Measurements from ENCODE around the gene OTOG. TPM values are rescaled to one million over a fixed set of nuclear protein-coding genes. Genes with fewer than 3 reads are reported as not detected.

Gene OTOG
- total RNA-seq, 1 donor from 2014 or later, result not detected

- Mint-ChIP-seq H3K4me3 (no peak overlapping the region), H3K9me3 (peaks cover 2% of the 10 kb centered on the region), H3K4me1 (no peaks in the 10 kb centered on the region), H3K27me3 (no peaks in the 10 kb centered on the region), H3K27ac (no peak overlapping the region), H3K36me3 (ENCODE audit: low read depth) (no peaks in the 10 kb centered on the region)
- TF ChIP-seq CTCF (IDR thresholded peaks at IDR 0.05), result no peak
- POLR2A ChIA-PET, result no interaction called here
- CTCF ChIA-PET, result no interaction called here
- ATAC-seq (ENCODE audit: low read depth) (no peak), DNase-seq (no peak)
- intact Hi-C loops (cut with micrococcal nuclease), result no loop called here
Observed at GRCh38 chr11:17642980-17643379, 95.9 kb downstream of the OTOG start.

GRCh38 chr11:17643506-17644405, 96.7 kb downstream of the OTOG start:
- ChIA-PET POLR2A (interaction anchor here (0.5 kb wide), 1 partner anchor 472 kb away, joined by 3 read pairs; no protein-coding TSS in a partner anchor), CTCF (no interaction called here)
- Mint-ChIP-seq H3K27ac (no peak overlapping the region), H3K27me3 (peaks cover under 1% of the 10 kb centered on the region), H3K9me3 (peaks cover 4% of the 10 kb centered on the region), H3K4me3 (no peak overlapping the region), H3K36me3 (ENCODE audit: low read depth) (no peaks in the 10 kb centered on the region), H3K4me1 (no peaks in the 10 kb centered on the region)
- DNase-seq, result no peak
- TF ChIP-seq CTCF (IDR thresholded peaks at IDR 0.05), result no peak
- intact Hi-C loops (cut with micrococcal nuclease), result no loop called here
- ATAC-seq (ENCODE audit: low read depth), result no peak

- POLR2A ChIA-PET, result no interaction called here
- CTCF ChIA-PET, result no interaction called here
- no peak for ATAC-seq (ENCODE audit: low read depth)
Observed at GRCh38 chr11:17645190-17645970, 98.3 kb downstream of the OTOG start.

GRCh38 chr11:17646451-17647145, 99.5 kb downstream of the OTOG start:
- intact Hi-C loops (cut with micrococcal nuclease), result no loop called here
- H3K36me3 Mint-ChIP-seq (ENCODE audit: low read depth), result no peaks in the 10 kb centered on the region
- POLR2A ChIA-PET, result no interaction called here
- CTCF ChIA-PET, result no interaction called here
- H3K4me3 Mint-ChIP-seq, result no peak overlapping the region
- no peak overlapping the region for H3K27ac Mint-ChIP-seq
- no peak for ATAC-seq (ENCODE audit: low read depth)
- H3K4me1 Mint-ChIP-seq, result no peaks in the 10 kb centered on the region
- TF ChIP-seq CTCF (IDR thresholded peaks at IDR 0.05), result no peak
- peaks cover 4% of the 10 kb centered on the region for H3K9me3 Mint-ChIP-seq
- DNase-seq, result no peak
- H3K27me3 Mint-ChIP-seq, result peaks cover 22% of the 10 kb centered on the region

More at GRCh38 chr11:17645190-17645970, 98.3 kb downstream of the OTOG start:
- no peak for DNase-seq
- Mint-ChIP-seq H3K27ac (no peak overlapping the region), H3K9me3 (peaks cover 4% of the 10 kb centered on the region), H3K36me3 (ENCODE audit: low read depth) (no peaks in the 10 kb centered on the region), H3K4me1 (no peaks in the 10 kb centered on the region), H3K27me3 (peaks cover 11% of the 10 kb centered on the region), H3K4me3 (no peak overlapping the region)
- intact Hi-C loops (cut with micrococcal nuclease), result no loop called here
- TF ChIP-seq CTCF (IDR thresholded peaks at IDR 0.05), result no peak

GRCh38 chr11:17648528-17648927, 101.5 kb downstream of the OTOG start:
- intact Hi-C loops (cut with micrococcal nuclease), result no loop called here
- DNase-seq (no peak), ATAC-seq (ENCODE audit: low read depth) (no peak)
- Mint-ChIP-seq H3K27ac (no peak overlapping the region), H3K27me3 (peaks cover 26% of the 10 kb centered on the region), H3K36me3 (ENCODE audit: low read depth) (no peaks in the 10 kb centered on the region), H3K9me3 (peaks cover 4% of the 10 kb centered on the region), H3K4me3 (no peak overlapping the region), H3K4me1 (no peaks in the 10 kb centered on the region)
- TF ChIP-seq CTCF (IDR thresholded peaks at IDR 0.05), result no peak
- ChIA-PET CTCF (no interaction called here), POLR2A (no interaction called here)

Measured in activated B cell treated with CpG ODN at 0.5 μM for 24 hours (primary cell).